Spleen (tissue), 11 donors: ENCODE measurements around the gene TUBA1B. TPM values are rescaled to one million over a fixed set of nuclear protein-coding genes. Genes with fewer than 3 reads are reported as not detected.
A peak's percentile ranks its signal among the peaks of the same experiment; 100 is the strongest.

ENCODE experiments used
- DNase-seq: peaks from one replicate; pipeline ENCODE4 v3.0.0-alpha.2; 2020
- H3K27ac ChIP-seq, 8 donors: fragments of 200-600 bp; sonication (generic) in 7 of 8; 1 replicate in 4 of 8; 2 replicates in 4 of 8; pipeline versions ENCODE4 v1.5.0 to v1.8.0; 2016 to 2021; ENCODE audit warnings: inconsistent platforms in 4 of 8, mild to moderate bottlenecking in 4 of 8, moderate library complexity in 1 of 8
- H3K27me3 ChIP-seq, 7 donors: fragments of 200-600 bp; sonication (generic) in 6 of 7; replicated peaks in 1 of 7; 1 replicate in 4 of 7; 2 replicates in 3 of 7; pipeline versions ENCODE4 v1.5.0 to v1.8.0; 2016 to 2021; ENCODE audit warnings: inconsistent platforms in 3 of 7, mild to moderate bottlenecking in 1 of 7
- H3K36me3 ChIP-seq, 6 donors: fragments of 200-600 bp; sonication (generic) in 5 of 6; 1 replicate in 4 of 6; 2 replicates in 2 of 6; pipeline versions ENCODE4 v1.5.0 to v1.8.0; 2016 to 2021; ENCODE audit warnings: inconsistent platforms in 2 of 6
- H3K4me1 ChIP-seq, 6 donors: fragments of 200-600 bp; sonication (generic) in 5 of 6; 1 replicate in 3 of 6; 2 replicates in 3 of 6; pipeline versions ENCODE4 v1.5.0 to v1.8.0; 2016 to 2021; ENCODE audit warnings: inconsistent platforms in 3 of 6
- H3K4me3 ChIP-seq, 8 donors: fragments of 200-600 bp; sonication (generic) in 7 of 8; 1 replicate in 4 of 8; 2 replicates in 4 of 8; pipeline versions ENCODE4 v1.5.0 to v1.8.0; 2016 to 2021; ENCODE audit warnings: inconsistent platforms in 4 of 8, mild to moderate bottlenecking in 4 of 8, moderate library complexity in 2 of 8
- H3K9me3 ChIP-seq, 8 donors: fragments of 200-600 bp; sonication (generic) in 7 of 8; 1 replicate in 4 of 8; 2 replicates in 4 of 8; pipeline versions ENCODE4 v1.5.0 to v1.8.0; 2016 to 2021; ENCODE audit warnings: inconsistent platforms in 4 of 8
- CTCF ChIP-seq, 11 experiments: fragments of 200-600 bp in 7 of 11; fragments of 450-650 bp in 4 of 11; sonication (generic) in 4 of 11; IDR thresholded peaks in 8 of 11; conservative IDR thresholded peaks in 3 of 11; 1 replicate in 7 of 11; 2 replicates in 4 of 11; pipeline versions ENCODE4 v1.4.0 to v1.8.0; 2016 to 2021; ENCODE audit warnings: antibody characterized with exemption in 11 of 11, inconsistent platforms in 4 of 11, mild to moderate bottlenecking in 1 of 11
- POLR2A ChIP-seq, 3 donors: fragments of 450-650 bp; IDR thresholded peaks; one replicate each; pipeline ENCODE4 v1.5.1; 2017; ENCODE audit warnings: antibody characterized with exemption in 3 of 3, mild to moderate bottlenecking in 1 of 3
- POLR2AphosphoS5 ChIP-seq, 3 donors: sonication (generic); formaldehyde crosslinking; IDR thresholded peaks; one replicate each; pipeline ENCODE4 v1.5.1; 2017; ENCODE audit warnings: antibody characterized with exemption in 3 of 3
- WGBS, 5 donors: extraction: QIAGEN DNeasy Blood & Tissue Kit in 3 of 5; methylation state at CpG; one replicate each; pipeline versions ENCODE4 v1.1.5 to v1.1.7; 2013 to 2018; 5-methylcytosine and 5-hydroxymethylcytosine counted together
- intact Hi-C: fragments of 100-400 bp; cut with DNase I; formaldehyde crosslinking; loops from one replicate; pipeline ENCODE4 v1.15.0; 2023; ENCODE audit warnings: low total_unique reads
- polyA plus RNA-seq, 3 donors: library from polyadenylated mRNA; stranded (reverse); fragments of 200-250 nt; gene quantifications; one replicate each; pipeline ENCODE4 v1.2.1, GENCODE V29; 2013
- total RNA-seq, 7 donors: library from RNA; depleted of rRNA in 3 of 7; stranded (reverse); fragments of >200 nt in 3 of 7; fragmentation: NEBNext Ultra II Directional in 4 of 7; extraction: Animal tissue kit (Norgen Biotek cat#: 25700) in 4 of 7; gene quantifications; one replicate each; pipeline versions ENCODE4 v1.1.0 to v1.2.1, GENCODE V29; 2016 to 2021
- donor health status: healthy with polysubstance abuse.
- donor health status: DM: no; HTN: no; CAD: no; lungs with moderate emphysema.
- donor health status: DM: no; HTN: no; CAD: no.
- donor health status: Bipolar disorder and iron deficiency.
- donor health status: healthy.
- donor health status: DM: no; HTN: no; CAD: no.
- donor health status: DM: yes; HTN: yes; CAD: no.

The TUBA1B gene
- total and polyA plus RNA-seq, 10 donors = 231 to 706 (median 476) TPM

GRCh38 chr12:49088150-49088931 lies 42.9 kb downstream of the TUBA1B start:
- H3K4me1 ChIP-seq = peaks cover 42 to 57% (median 54%) of the 10 kb centered on the region in 6 donors

DNA sequence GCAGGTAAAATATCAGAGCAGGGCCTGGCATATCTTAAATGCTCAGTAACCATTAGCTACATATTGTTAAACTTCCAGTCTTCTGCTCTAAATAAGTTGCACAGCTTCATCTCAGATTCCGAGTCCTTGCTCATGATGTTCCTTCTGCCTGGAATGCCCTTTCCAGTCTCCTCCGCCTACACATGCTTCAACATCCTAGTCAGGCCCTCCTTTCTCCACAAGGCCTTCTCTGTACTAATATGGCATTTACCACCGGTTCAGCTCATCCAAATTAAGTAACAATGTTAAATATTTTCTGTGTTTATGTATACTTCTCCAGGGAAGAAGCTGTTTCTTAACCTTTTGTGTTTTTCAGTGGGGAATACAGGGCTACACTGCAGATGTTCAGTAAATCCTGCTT lies 45.1 kb downstream of the TUBA1B start:
- H3K27ac ChIP-seq = no peak overlapping the region
- no peaks in the 10 kb centered on the region for H3K36me3 ChIP-seq
- H3K4me3 ChIP-seq = no peak overlapping the region
- H3K9me3 ChIP-seq = peaks cover 0 to 4% (median 0%) of the 10 kb centered on the region in 8 donors
- intact Hi-C loops = loop anchor here (5.0 kb wide), 2 partner anchors 36 to 151 kb away; no protein-coding TSS in a partner anchor
- DNase-seq = no peak
- no peak for TF ChIP-seq POLR2A (IDR thresholded peaks at IDR 0.05)
- TF ChIP-seq CTCF (IDR thresholded peaks at IDR 0.05 in 8 of 11, conservative IDR thresholded peaks at IDR 0.05 in 3 of 11) = no peak
- no peak for TF ChIP-seq POLR2AphosphoS5 (IDR thresholded peaks at IDR 0.05)
- 70 to 91% (median 87%) methylated on average over 3 of the region's 3 CpGs for WGBS, 5 donors
- H3K4me1 ChIP-seq = peaks cover 28 to 35% (median 33%) of the 10 kb centered on the region in 6 donors
- peaks cover 0 to 33% (median 26%) of the 10 kb centered on the region in 7 donors for H3K27me3 ChIP-seq

More at GRCh38 chr12:49088150-49088931, 42.9 kb downstream of the TUBA1B start:
- peak; percentile 89 for DNase-seq
- peaks cover 0 to 56% (median 47%) of the 10 kb centered on the region in 7 donors for H3K27me3 ChIP-seq
- WGBS, 5 donors = 1 to 4% (median 1%) methylated on average over 16 to 18 of the region's 18 CpGs
- H3K4me3 ChIP-seq = peak overlapping the region in 2 of 8 donors; percentile 15 to 51
- intact Hi-C loops = loop anchor here (5.0 kb wide), 2 partner anchors 34 to 149 kb away; no protein-coding TSS in a partner anchor
- H3K36me3 ChIP-seq = no peaks in the 10 kb centered on the region
- H3K9me3 ChIP-seq = peaks cover 0 to 4% (median 0%) of the 10 kb centered on the region in 8 donors
- TF ChIP-seq CTCF (IDR thresholded peaks at IDR 0.05 in 8 of 11, conservative IDR thresholded peaks at IDR 0.05 in 3 of 11) (peak; percentile 66 to 95 (median 90)), POLR2A (IDR thresholded peaks at IDR 0.05) (no peak), POLR2AphosphoS5 (IDR thresholded peaks at IDR 0.05) (peak; percentile 25 to 51 (median 45))
- no peak overlapping the region for H3K27ac ChIP-seq

DNA sequence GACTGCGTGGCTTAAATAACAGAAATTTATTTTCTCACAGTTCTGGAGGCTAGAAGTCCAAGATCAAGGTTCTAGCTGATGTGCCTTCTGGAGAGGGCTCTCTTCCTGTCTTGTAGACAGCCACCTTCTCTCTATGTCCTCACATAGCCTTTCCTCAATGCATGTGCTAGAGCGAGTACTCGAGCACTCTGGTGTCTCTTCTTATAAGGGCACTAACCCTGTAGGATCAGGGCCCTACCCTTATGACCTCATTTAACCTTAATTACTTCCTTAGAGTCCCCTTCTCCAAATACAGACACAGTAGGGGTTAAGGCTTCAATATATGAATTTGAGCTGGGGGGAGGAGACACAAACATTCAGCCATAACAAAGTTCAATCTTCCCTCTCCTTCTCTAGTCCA lies 46.8 kb downstream of the TUBA1B start:
- no peak for DNase-seq
- H3K36me3 ChIP-seq = no peaks in the 10 kb centered on the region

More for the DNA sequence above, 46.8 kb downstream of the TUBA1B start:
- TF ChIP-seq POLR2AphosphoS5 (IDR thresholded peaks at IDR 0.05) = no peak
- no peak for TF ChIP-seq POLR2A (IDR thresholded peaks at IDR 0.05)
- TF ChIP-seq CTCF (IDR thresholded peaks at IDR 0.05 in 8 of 11, conservative IDR thresholded peaks at IDR 0.05 in 3 of 11) = no peak
- H3K27me3 ChIP-seq = peaks cover 0 to 17% (median 11%) of the 10 kb centered on the region in 7 donors
- H3K9me3 ChIP-seq = peaks cover 0 to 4% (median 0%) of the 10 kb centered on the region in 8 donors
- intact Hi-C loops = no loop called here
- peaks cover 11 to 18% (median 16%) of the 10 kb centered on the region in 6 donors for H3K4me1 ChIP-seq
- H3K27ac ChIP-seq = no peak overlapping the region
- H3K4me3 ChIP-seq = no peak overlapping the region
- WGBS, 5 donors = 95 to 98% (median 97%) methylated on average over 3 of the region's 3 CpGs
